Loucy (cell line): ENCODE results near the gene AP1M2.

ENCODE experiments used
- H2AFZ ChIP-seq: fragments of 200-600 bp; sonication (generic); 2 replicates; pipeline ENCODE4 v1.6.0; 2016; ENCODE audit warnings: antibody characterized with exemption, mild to moderate bottlenecking, low read length, moderate library complexity
- H3F3A ChIP-seq: fragments of 200-600 bp; 2 replicates; pipeline ENCODE4 v1.6.0; 2016; ENCODE audit warnings: antibody characterized with exemption, low read depth, mild to moderate bottlenecking
- H3K27me3 ChIP-seq: fragments of 200-600 bp; sonication (generic); 2 replicates; pipeline ENCODE4 v1.6.1; 2014; ENCODE audit warnings: low read length, mild to moderate bottlenecking; ENCODE audit not compliant: insufficient read depth, poor library complexity, severe bottlenecking
- H3K36me3 ChIP-seq: fragments of 200-600 bp; sonication (generic); 2 replicates; pipeline ENCODE4 v1.6.1; 2016; ENCODE audit warnings: low read length; ENCODE audit not compliant: insufficient read depth
- H3K4me1 ChIP-seq: fragments of 200-600 bp; sonication (generic); 2 replicates; pipeline ENCODE4 v1.5.1; 2014; ENCODE audit warnings: low read length, mild to moderate bottlenecking; ENCODE audit not compliant: insufficient read depth, poor library complexity, severe bottlenecking
- H3K4me2 ChIP-seq: fragments of 200-600 bp; sonication (generic); 2 replicates; pipeline ENCODE4 v1.6.0; 2014; ENCODE audit warnings: antibody characterized with exemption, low read length, low read depth, mild to moderate bottlenecking; ENCODE audit not compliant: poor library complexity, severe bottlenecking
- H3K4me3 ChIP-seq: fragments of 200-600 bp; sonication (generic); 2 replicates; pipeline ENCODE4 v1.5.1; 2014; ENCODE audit warnings: low read length, mild to moderate bottlenecking, mixed read lengths; ENCODE audit not compliant: poor library complexity, severe bottlenecking
- H3K79me2 ChIP-seq: fragments of 200-600 bp; sonication (generic); 2 replicates; pipeline ENCODE4 v1.6.1; 2014; ENCODE audit warnings: low read length; ENCODE audit not compliant: insufficient read depth
- H3K9ac ChIP-seq: fragments of 200-600 bp; sonication (generic); 2 replicates; pipeline ENCODE4 v1.6.0; 2014; ENCODE audit warnings: mild to moderate bottlenecking, low read depth, low read length, moderate library complexity; ENCODE audit not compliant: poor library complexity, severe bottlenecking
- H3K9me2 ChIP-seq: fragments of 200-600 bp; sonication (generic); replicated peaks from 2 replicates; pipeline ENCODE4 v1.6.1; 2016; ENCODE audit warnings: low read depth, low read length, mixed read lengths
- H3K9me3 ChIP-seq: fragments of 200-600 bp; sonication (generic); 2 replicates; pipeline ENCODE4 v1.6.1; 2014; ENCODE audit warnings: mild to moderate bottlenecking, antibody characterized with exemption, low read length, low read depth; ENCODE audit not compliant: insufficient read depth
- H4K20me1 ChIP-seq: fragments of 200-600 bp; sonication (generic); 2 replicates; pipeline ENCODE4 v1.6.0; 2014; ENCODE audit warnings: antibody characterized with exemption, low read length, mild to moderate bottlenecking; ENCODE audit not compliant: insufficient read depth, poor library complexity, severe bottlenecking
- CTCF ChIP-seq: fragments of 200-600 bp; sonication (generic); conservative IDR thresholded peaks from 2 replicates; pipeline ENCODE4 v1.5.1; 2014; ENCODE audit warnings: mild to moderate bottlenecking, antibody characterized with exemption, low read length
- EZH2phosphoT487 ChIP-seq: fragments of 200-600 bp; IDR thresholded peaks from 2 replicates; pipeline ENCODE4 v1.6.1; 2018; ENCODE audit warnings: antibody characterized with exemption, mild to moderate bottlenecking, moderate library complexity, borderline replicate concordance

AP1M2 gene

GRCh38 chr19:10625003-10625761 lies 38.1 kb upstream of the AP1M2 start, which contains the start of gene SLC44A2:
SLC44A2 (plus strand) TSS chr19:10625553; CDS start chr19:10625634, 81 bp downstream.
- H3K4me2 ChIP-seq: no peak within 1 kb of the TSS
- no peaks in the 10 kb centered on the region for H4K20me1 ChIP-seq
- no peak within 1 kb of the TSS for H3K9ac ChIP-seq

DNA sequence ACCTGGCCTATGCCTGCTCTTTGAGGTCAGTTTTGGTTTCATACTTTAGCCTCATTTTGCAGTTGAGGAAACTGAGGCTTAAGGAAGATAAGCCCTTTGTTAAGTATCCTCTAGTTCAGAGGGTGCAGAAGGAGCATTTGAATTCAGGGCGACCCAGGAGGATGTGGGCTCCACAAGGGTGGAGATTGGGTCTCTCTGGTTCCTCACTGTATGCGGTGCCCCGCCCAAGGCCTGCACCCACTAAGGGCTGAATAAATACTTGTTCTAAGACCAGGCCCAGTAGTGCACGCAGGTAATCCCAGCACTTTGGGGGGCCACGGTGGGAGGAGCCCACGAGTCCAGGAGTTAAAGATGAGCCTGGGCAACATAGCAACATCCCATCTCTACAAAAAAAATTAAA lies 37.5 kb upstream of the AP1M2 start:
- H3K4me1 ChIP-seq: no peaks in the 10 kb centered on the region
- H3K79me2 ChIP-seq: no peaks in the 10 kb centered on the region
- no peaks in the 10 kb centered on the region for H3K27me3 ChIP-seq
- no peaks in the 10 kb centered on the region for H3K9me3 ChIP-seq
- H3K4me2 ChIP-seq: no peak overlapping the region
- H4K20me1 ChIP-seq: no peaks in the 10 kb centered on the region
- no peak overlapping the region for H3K9ac ChIP-seq
- no peak overlapping the region for H2AFZ ChIP-seq
- TF ChIP-seq CTCF: no peak
- TF ChIP-seq EZH2phosphoT487: no peak
- no peaks in the 10 kb centered on the region for H3K9me2 ChIP-seq
- no peak overlapping the region for H3K4me3 ChIP-seq
- H3F3A ChIP-seq: no peaks in the 10 kb centered on the region
- H3K36me3 ChIP-seq: peaks cover 13% of the 10 kb centered on the region; the same call in 1 of the 2 replicates

More at GRCh38 chr19:10625003-10625761, 38.1 kb upstream of the AP1M2 start, which contains the start of gene SLC44A2:
- H3K27me3 ChIP-seq: no peaks in the 10 kb centered on the region
- no peak for TF ChIP-seq EZH2phosphoT487
- no peak for TF ChIP-seq CTCF
- no peak within 1 kb of the TSS for H3K4me3 ChIP-seq
- no peak within 1 kb of the TSS for H2AFZ ChIP-seq
- H3K9me3 ChIP-seq: no peaks in the 10 kb centered on the region
- H3K4me1 ChIP-seq: no peaks in the 10 kb centered on the region
- H3K79me2 ChIP-seq: no peaks in the 10 kb centered on the region
- H3K9me2 ChIP-seq: no peaks in the 10 kb centered on the region
- H3F3A ChIP-seq: no peaks in the 10 kb centered on the region
- H3K36me3 ChIP-seq: peaks cover 13% of the 10 kb centered on the region; the same call in 1 of the 2 replicates

- H3K9me2 ChIP-seq: no peaks in the 10 kb centered on the region
- H3K4me1 ChIP-seq: no peaks in the 10 kb centered on the region
- no peak overlapping the region for H3K4me2 ChIP-seq
- H3K4me3 ChIP-seq: no peak overlapping the region
- TF ChIP-seq EZH2phosphoT487 (no peak), CTCF (no peak)
- H2AFZ ChIP-seq: no peak overlapping the region
- H3K79me2 ChIP-seq: no peaks in the 10 kb centered on the region
- no peaks in the 10 kb centered on the region for H3F3A ChIP-seq
- H3K36me3 ChIP-seq: no peaks in the 10 kb centered on the region
- no peaks in the 10 kb centered on the region for H3K27me3 ChIP-seq
- no peaks in the 10 kb centered on the region for H3K9me3 ChIP-seq
- H4K20me1 ChIP-seq: no peaks in the 10 kb centered on the region
- no peak overlapping the region for H3K9ac ChIP-seq
Measured at GRCh38 chr19:10621966-10622365, 34.9 kb upstream of the AP1M2 start.
